Measurements from ENCODE around the gene AHNAK2. TPM values are rescaled to one million over a fixed set of nuclear protein-coding genes. Genes with fewer than 3 reads are reported as not detected.
A peak's percentile ranks its signal among the peaks of the same experiment; 100 is the strongest.
"Not testable (repeated sequence)": the region's sequence is repeated elsewhere in the genome, so short reads cannot be mapped to it uniquely, and the experiment has no call there.

AHNAK2 gene
- polyA plus RNA-seq, 4 donors = 1.3 to 2.1 (median 1.8) TPM

DNA sequence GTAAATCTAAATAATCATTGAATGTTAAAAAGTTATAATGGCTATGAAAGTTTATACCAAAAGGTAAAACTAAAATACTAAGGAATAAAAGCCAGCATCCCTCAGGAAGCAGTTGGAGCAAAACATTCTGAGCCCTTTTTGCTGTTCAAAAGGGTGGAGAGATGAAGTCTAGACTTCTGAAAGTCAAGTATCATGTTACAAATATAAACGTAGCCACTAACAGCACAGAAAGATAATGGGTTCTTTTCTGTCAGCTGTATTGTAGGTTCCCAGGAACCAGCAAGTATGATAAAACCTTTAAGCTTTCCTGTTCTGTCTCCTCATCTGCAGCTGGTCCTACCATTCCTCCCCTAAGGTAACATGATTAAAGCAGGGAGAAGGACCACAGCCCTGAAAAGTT lies 69.9 kb downstream of the AHNAK2 start:
- DNase-seq (ENCODE audit: low read depth in 4 of 4, low spot score in 3 of 4) = no peak

DNA sequence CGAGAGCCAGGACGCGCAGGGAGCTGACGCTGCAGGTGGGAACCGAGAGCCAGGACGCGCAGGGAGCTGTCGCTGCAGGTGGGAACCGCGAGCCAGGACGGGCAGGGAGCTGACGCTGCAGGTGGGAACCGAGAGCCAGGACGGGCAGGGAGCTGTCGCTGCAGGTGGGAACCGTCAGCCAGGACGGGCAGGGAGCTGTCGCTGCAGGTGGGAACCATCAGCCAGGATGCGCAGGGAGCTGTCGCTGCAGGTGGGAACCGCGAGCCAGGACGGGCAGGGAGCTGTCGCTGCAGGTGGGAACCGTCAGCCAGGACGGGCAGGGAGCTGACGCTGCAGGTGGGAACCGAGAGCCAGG lies 72.6 kb downstream of the AHNAK2 start:
- not testable (repeated sequence) for DNase-seq (ENCODE audit: low read depth in 4 of 4, low spot score in 3 of 4)

DNA sequence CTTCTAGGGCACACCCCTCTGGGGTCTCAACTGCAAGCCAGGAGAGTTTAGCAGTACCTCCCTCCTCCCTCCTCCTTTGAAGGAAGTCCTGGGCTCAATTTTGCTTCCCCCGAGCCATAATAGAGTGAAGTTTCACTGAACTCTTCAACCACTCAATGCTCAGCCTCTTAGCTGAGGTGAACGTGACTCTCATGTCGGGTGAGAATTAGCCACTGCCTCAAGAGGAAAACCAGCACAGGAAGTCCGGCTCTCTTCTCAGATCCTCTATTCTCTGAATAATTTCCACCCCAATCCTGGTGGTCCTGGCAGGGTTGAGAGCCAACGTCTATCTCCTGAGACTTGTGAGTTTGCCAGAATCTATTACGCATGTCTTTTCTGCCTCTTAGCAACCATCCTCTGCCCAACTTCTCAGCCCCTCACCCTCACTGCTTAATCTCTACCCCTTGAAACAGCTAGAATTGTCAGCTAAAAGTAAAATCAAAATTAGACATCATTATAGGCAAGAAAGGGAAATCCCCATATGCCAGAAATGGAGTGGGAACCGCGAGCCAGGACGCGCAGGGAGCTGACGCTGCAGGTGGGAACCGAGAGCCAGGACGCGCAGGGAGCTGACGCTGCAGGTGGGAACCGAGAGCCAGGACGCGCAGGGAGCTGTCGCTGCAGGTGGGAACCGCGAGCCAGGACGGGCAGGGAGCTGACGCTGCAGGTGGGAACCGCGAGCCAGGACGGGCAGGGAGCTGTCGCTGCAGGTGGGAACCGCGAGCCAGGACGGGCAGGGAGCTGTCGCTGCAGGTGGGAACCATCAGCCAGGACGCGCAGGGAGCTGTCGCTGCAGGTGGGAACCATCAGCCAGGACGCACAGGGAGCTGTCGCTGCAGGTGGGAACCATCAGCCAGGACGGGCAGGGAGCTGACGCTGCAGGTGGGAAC lies 73.3 kb downstream of the AHNAK2 start:
- DNase-seq (ENCODE audit: low read depth in 4 of 4, low spot score in 3 of 4) = not testable (repeated sequence)

DNA sequence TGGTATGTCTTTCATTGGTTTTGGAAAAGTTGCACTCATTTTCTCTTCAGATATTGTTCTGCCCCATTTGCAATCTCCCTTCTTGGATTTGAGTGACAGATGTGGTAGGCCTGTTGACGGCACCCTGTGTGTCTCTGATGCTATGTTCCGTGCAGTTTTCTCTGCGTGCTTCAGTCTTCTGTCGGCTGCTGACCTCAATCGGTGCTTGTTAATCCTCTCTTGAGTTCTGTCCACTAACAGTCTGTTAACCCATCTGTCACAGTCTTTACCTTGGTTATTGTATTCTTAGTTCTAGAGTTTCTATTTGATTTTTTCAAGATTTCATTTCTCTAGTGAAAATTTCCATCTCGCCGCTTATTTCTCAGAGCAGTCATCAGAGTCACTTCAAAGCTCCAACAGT lies 74.2 kb downstream of the AHNAK2 start:
- no peak for DNase-seq (ENCODE audit: low read depth in 4 of 4, low spot score in 3 of 4)

DNA sequence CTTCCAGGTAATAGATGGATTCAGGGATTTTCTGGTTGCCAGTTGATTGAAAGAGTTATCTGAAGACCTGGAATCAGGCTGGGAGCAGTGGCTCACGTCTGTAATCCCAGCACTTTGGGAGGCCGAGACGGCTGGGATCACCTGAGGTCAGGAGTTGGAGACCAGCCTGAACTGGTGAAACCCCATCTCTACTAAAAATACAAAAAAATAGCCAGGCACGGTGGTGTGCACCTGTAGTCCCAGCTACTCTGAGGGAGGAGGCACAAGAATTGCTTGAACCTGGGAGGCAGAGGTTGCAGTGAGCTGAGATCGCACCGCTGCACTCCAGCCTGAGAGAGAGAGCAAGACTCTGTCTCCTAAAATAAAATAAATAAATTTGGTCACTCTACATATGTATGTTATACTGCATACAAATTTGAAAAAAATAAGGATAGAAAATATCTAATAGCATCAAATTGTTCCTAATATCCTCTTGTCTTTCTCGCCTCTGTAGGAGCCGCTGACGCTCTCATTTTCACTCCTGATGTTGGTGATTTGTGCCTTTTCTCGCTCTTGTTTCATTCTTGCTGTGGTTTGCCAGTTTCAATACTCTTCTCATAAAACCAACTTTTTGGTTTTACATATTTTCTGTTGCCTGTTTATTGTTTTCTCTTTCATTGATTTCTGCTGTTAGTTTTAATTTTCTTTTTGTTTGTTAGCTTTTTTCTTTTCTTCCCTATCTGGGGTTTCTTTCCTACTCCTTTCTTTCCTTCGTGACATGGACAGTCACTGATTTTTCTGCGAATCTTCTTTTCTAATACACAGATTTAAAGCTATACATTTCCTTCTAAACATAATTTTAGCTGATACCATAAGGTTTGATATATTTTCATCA lies 77.3 kb downstream of the AHNAK2 start:
- DNase-seq (ENCODE audit: low read depth in 4 of 4, low spot score in 3 of 4) = no peak

DNA sequence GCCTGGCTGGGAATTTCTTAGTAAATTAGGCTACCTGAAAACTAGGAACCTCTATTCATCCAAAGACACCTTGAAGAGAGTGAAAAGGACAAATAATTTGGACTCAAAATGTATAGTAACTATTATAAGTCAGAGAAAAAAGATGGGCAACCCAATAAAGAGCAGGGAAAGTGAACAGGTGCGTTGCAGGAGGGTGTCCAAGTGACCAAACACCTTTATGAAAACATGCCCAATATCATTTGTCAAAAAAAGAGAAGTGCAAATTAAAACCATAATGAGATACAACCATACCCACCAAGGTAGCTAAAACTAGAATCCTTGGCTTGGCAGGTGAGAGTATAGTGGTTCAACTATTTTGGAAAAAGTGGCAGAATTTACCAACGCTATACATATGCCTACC lies 78.4 kb downstream of the AHNAK2 start:
- no peak for DNase-seq (ENCODE audit: low read depth in 4 of 4, low spot score in 3 of 4)

DNA sequence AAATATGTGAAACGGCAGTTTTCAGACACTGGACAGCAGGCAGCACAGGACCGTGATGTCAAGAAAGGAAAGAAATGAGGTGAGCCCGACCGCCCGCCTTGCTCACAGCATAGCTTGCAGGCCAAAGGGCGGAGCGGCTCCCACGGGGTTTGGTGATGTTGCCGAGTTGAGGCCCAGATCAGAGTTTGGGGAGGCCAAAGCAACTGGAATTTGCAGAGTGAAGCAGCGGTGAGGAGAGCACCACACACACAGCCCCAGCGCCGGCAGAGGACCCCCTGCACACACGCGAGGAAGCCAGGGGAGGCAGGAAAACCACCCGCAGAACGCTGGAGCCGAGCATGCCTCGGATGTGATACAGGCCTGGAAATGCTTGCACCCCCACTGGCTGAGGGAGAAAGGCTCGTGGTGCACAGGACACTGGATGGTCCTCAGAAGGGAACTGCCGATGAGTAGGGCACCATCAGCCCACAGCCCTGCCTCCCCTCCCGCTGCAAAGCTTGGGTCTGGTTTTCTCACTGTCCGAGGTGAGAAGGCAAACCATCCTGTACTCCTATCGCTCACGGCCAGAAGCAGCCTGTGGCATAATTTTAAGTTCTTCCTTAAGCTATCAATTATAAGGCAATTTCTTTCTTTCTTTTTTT lies 79.2 kb downstream of the AHNAK2 start:
- DNase-seq (ENCODE audit: low read depth in 4 of 4, low spot score in 3 of 4) = no peak

DNA sequence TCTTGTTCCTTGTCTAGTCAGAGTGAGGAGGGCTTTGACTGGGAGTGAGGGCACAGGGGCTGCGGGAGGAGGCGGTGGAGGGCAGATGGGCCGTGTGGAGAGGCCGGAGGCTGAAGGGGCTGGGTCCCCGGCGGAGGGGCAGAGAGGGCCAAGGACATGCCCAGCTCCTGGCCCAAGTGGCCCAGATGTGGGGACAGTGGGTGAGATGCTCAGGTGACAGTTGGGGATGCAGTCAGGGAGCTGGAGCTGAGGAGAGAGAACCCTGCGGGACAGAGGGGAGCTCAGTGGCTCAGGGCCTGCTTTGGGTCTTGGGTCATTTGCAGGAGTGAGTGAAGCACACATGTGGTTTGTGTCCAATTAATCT lies 80.0 kb downstream of the AHNAK2 start:
- no peak for DNase-seq (ENCODE audit: low read depth in 4 of 4, low spot score in 3 of 4)

DNA sequence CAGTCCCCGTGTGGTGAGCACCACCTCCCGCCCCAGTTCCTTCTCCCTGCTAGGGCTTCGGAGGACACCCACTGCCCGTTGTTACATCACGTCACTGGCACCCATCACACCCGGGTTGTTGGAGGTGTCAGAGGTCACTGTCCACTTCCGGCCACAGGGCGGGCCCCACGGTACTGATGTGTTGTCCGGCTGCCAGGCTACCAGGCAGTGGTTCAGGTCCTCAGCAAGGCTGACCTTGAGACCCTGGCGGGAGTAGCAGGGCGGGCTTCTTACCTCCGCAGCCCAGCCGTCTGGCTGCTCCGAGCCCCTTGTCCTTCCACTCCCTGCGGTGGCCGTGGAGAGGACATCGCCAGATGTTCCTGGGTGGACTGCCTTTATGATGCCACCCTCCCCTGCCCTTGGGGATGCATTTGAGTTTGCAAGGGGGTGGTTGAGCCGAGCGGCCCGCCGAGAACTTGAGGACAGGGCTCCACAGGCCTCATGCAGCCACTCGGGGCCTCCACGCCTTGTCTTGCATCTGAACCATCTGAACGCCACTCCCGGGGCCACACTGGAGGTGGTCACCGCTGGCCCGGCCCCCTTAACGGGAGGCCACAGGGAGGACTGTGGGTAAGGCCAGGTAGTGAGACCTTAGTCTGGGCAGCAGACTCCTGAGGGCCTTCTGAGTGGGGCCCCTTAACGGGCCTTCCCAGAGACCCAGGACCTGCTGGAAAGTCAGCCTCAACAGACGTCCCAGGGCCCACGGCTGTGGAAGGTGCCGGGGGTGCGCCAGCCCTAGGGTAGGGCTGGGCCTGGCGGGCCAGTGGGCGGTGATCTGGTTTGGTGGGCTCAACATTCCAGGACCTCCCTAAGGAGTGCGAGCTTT lies 80.6 kb downstream of the AHNAK2 start:
- DNase-seq (ENCODE audit: low read depth in 4 of 4, low spot score in 3 of 4) = no peak

DNA sequence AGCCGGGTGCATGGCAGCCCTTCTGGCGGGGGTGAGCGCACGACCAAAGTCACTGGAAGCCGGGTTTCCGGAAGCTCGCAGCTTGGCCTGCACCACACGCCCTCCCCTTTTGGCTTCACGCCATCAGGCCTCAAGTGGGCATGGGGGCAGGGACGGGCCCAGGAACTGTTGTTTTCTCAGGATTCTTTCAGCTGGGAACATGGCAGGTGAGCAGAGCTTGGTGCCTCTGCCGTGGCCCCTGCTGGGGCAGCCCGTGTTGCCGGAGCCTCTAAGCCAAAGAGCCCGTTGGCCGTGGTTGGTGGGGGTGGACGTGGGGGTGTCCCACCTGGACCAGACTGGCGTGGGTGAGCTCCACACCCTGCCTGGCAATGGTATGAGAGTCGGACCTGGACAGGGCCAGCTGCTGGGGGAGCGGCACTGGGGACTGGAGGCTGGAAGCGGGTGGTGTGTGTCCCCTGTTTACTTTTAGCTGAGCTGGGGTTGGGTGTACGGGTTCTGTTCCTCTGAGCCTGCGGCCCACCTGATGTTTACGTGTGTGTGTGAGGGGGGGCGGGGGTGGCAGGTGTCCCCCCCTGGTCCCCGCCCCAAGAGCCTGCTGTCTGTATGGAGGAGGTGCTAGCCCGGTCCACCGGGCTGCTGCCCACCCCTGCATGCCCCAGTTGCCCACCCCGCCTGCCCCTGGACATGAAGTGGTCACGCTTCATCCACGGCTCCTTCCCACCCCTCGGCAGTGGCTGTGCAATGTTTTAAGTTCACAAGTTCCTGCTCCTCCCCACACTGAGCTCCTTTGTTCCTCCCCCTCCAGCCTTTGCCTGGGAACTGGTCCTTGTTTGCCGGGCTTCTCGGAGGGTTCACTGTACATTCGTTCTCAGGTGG lies 82.2 kb downstream of the AHNAK2 start:
- peak in 1 of 4 donors; percentile 29 for DNase-seq (ENCODE audit: low read depth in 4 of 4, low spot score in 3 of 4)

DNA sequence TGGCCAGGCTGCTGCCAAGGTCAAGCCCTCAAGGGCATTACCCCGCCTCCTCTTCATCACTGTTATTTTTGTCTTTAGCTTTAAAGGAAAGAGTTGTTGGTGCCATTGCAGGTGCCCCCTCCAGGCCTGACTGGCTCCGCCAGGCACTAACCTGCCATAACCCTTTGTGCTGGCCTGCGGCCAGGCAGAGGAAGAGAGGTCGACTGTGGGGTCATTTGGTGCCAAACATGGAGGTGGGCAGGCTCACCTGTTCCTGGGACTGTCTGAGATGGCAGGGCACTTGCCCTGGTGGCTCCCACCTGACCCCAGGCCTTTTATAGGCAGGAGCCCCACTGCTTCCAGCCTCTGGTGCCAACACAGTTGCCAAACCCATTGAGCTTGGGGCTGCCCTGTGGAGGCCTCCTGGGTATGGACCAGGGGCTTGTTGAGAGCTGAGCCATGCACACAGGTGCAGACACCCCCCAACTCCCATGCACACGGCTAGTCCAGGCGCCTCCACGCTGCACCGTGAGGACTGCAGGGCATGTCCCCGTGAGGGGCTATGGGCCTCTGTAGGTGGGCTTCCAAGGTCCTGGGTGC lies 82.9 kb downstream of the AHNAK2 start:
- no peak for DNase-seq (ENCODE audit: low read depth in 4 of 4, low spot score in 3 of 4)

DNA sequence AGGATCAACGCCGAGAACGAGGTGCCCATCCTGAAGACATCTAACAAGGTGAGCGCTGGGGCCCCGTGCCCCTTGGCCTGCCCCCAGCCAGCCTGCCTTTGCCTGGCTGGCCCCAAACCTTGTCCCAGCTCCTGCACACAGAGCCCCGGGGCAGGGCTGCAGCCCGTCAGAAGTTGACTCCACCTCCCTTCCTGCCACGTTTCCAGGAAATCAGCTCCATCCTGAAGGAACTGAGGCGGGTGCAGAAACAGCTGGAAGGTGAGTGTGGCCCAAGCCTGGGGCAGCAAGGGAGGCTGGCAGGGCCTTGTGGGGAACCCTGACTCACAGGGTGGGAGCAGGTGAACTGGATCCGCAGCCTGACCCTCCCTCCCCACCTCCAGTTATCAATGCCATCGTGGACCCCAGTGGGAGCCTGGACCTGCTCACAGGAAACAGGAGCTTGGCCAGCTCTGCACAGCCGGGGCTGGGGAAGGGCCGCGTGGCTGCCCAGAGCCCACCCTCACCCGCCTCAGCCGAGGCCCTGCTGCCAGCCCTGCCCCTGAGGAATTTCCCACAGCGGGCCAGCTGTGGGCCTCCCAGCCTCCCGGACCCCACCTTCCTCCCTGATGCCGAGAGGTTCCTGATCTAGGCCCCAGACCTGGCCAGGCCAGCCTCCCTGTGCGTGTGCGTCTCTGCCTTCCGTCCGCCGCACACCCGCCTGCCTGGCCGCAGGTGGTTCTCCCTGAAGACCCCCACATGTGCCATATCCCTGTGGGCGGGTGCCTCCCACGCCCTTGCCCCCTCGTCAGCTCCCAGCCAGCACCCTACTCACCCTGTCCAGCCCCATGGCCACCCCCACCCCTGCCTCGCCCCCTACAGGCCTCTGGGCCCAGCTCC lies 83.6 kb downstream of the AHNAK2 start:
- no peak for DNase-seq (ENCODE audit: low read depth in 4 of 4, low spot score in 3 of 4)

DNA sequence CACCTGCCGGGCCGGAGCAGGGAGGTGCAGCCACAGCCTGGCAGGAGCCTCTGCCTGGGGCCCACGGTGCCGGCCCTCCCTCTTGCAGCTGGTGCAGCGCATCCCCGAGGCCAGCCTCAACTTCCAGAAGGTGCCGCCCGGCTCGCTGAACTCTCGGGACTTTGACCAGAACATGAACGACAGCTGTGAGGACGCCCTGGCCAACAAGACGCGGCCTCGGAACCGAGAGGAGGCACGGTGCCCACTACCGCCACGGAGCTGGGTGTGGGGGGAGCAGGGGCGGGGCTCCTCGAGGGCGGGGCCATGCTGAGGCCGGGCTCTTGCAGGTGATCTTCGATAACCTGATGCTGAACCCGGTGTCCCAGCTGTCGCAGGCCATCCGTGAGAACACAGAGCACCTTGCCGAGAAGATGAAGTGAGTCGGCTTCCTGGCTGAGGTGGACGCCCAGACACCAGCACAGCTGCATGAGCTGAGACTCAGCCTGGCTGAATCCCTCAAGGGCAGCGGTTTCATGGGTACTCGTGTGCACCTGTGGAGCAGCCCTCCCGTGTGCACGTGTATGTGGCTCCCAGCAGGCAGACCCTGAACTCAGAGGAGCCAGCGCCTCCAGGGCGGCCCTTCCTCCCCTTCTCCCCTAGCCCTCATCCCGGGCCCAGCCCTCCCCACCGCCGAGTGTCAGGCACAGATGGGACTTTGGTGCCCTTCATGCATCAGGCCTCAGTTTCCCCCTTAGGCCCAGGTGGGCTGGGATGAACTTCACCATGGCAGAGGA lies 84.6 kb downstream of the AHNAK2 start:
- DNase-seq (ENCODE audit: low read depth in 4 of 4, low spot score in 3 of 4) = no peak

DNA sequence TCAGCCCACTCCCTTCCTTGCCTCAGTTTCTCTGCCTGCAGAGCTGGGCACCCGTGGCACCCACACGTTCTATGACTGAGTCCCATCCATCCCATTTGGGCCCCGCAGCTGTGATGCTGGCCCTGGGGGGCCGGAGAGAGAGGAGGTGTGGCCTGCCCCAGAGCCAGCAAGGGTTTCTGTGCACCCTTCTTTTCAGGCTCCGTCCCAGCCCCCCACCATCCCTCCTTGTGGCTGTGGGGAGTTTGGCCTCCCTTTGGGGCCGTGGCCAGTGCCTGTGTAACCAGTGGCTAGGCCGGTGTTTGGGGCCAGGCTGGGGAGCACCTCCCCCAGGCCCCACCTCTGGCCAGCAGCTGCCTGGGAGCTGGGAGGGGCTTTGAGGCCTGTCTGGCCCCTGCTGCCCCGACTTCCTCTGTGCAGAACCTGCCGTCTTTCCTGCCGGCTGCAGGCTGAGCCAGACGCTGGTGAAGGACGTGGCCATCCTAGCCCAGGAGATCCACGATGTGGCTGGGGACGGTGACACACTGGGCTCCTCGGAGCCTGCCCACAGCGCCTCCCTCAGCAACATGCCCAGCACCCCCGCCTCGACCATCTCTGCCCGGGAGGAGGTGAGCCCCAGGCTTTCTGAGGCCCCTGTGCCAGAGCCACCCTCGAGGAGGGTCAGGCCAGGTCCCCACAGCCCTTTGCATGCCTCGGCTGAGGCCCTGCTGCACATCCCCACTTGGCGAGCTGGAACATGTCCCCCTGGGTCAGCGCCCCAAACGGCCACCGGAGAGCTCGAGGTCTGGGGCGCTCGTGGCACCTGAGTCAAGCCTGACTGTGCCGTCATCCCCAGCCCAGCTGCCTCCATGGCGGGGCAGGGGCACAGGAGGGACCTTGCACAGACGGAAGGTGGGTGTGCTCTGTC lies 85.4 kb downstream of the AHNAK2 start:
- DNase-seq (ENCODE audit: low read depth in 4 of 4, low spot score in 3 of 4) = no peak

DNA sequence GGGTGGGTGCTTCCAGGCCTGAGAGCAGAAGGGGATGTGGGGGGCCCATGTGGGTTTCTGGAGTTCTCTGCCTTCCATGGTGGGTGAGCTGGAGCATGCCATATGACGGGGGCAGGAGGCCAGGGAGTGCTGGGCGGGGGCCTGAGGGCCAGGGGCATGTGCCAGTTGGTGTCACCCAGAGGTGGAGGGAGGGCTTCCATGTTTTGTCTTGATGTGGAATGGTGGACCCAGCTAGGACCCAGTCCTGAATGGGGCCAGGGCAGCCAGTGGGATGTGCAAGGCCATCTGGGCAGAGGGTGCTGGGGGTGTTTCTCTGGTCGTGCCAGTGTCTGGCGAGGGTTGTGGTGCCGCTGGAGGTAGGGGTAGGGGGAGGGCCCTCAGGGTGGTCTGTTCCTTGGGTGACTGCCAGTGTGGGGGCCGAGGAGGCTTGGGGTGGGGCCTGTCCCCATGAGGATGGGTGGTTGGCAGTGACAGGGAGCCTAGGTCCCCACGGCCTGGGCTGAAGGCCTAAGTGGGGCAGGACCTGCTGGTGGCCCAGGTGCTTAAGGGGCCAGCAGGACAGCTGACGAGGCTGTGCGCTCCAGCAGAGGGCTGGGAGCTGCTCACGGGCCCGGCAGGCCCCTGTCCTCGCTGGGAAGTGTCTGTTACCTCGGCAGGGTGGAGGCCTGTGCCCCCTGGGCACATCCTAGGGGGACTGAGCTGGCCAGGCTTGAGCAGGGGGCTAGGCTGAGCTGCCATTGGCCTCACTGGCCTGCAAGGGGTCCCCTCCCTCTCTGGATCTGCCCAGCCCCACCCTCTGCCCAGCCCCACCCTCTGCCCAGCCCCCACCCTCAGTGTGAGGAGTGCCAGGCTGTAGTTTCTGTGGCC lies 86.3 kb downstream of the AHNAK2 start:
- no peak for DNase-seq (ENCODE audit: low read depth in 4 of 4, low spot score in 3 of 4)
